OCI-LY1 (cell line): ENCODE measurements around the gene UTP15.

Experiments
- H2AFZ ChIP-seq: fragments of 200-600 bp; sonication (generic), shearing (Covaris generic); 2 replicates; pipeline ENCODE4 v1.6.0; 2014; ENCODE audit warnings: antibody characterized with exemption, mild to moderate bottlenecking, low read length
- H3F3A ChIP-seq: fragments of 200-600 bp; sonication (generic), shearing (Covaris generic); 2 replicates; pipeline ENCODE4 v1.6.0; 2014; ENCODE audit warnings: mild to moderate bottlenecking, antibody characterized with exemption, low read length, moderate library complexity; ENCODE audit not compliant: insufficient read depth
- H3K27ac ChIP-seq: fragments of 200-600 bp; sonication (generic); 2 replicates; pipeline ENCODE4 v1.5.1; 2014; ENCODE audit warnings: low read length, mixed run types, mild to moderate bottlenecking, low read depth; ENCODE audit not compliant: poor library complexity, severe bottlenecking
- H3K27me3 ChIP-seq: fragments of 200-600 bp; sonication (generic); 2 replicates; pipeline ENCODE4 v1.6.0; 2014; ENCODE audit warnings: antibody characterized with exemption, mild to moderate bottlenecking, low read length, moderate library complexity; ENCODE audit not compliant: insufficient read depth
- H3K36me3 ChIP-seq: fragments of 200-600 bp; sonication (generic); 2 replicates; pipeline ENCODE4 v1.6.1; 2014; ENCODE audit warnings: mild to moderate bottlenecking, antibody characterized with exemption, low read length, moderate library complexity, mixed read lengths; ENCODE audit not compliant: insufficient read depth
- H3K4me1 ChIP-seq: fragments of 200-600 bp; sonication (generic); 2 replicates; pipeline ENCODE4 v1.5.1; 2014; ENCODE audit warnings: mild to moderate bottlenecking, low read length, moderate library complexity; ENCODE audit not compliant: insufficient read depth, severe bottlenecking
- H3K4me2 ChIP-seq: fragments of 200-600 bp; sonication (generic), shearing (Covaris generic); 2 replicates; pipeline ENCODE4 v1.6.1; 2014; ENCODE audit warnings: low read length
- H3K4me3 ChIP-seq: fragments of 200-600 bp; sonication (generic); 2 replicates; pipeline ENCODE4 v1.5.1; 2014; ENCODE audit warnings: low read length, low read depth, mild to moderate bottlenecking, mixed read lengths; ENCODE audit not compliant: poor library complexity, severe bottlenecking
- H3K79me2 ChIP-seq: fragments of 200-600 bp; shearing (Covaris generic); 2 replicates; pipeline ENCODE4 v1.6.1; 2016; ENCODE audit warnings: mixed run types, low read length, mixed read lengths; ENCODE audit not compliant: insufficient read depth
- H3K9ac ChIP-seq: fragments of 200-600 bp; sonication (generic), shearing (Covaris generic); 2 replicates; pipeline ENCODE4 v1.6.1; 2014; ENCODE audit warnings: mild to moderate bottlenecking, low read length, mixed read lengths
- H3K9me2 ChIP-seq: fragments of 200-600 bp; sonication (generic), shearing (Covaris generic); 2 replicates; pipeline ENCODE4 v1.6.1; 2014; ENCODE audit warnings: low read depth, mild to moderate bottlenecking, low read length, mixed read lengths
- H3K9me3 ChIP-seq: fragments of 200-600 bp; shearing (Covaris generic); 2 replicates; pipeline ENCODE4 v1.6.1; 2014; ENCODE audit warnings: low read length, mixed read lengths
- H4K20me1 ChIP-seq: fragments of 200-600 bp; sonication (generic), shearing (Covaris generic); 2 replicates; pipeline ENCODE4 v1.6.0; 2016; ENCODE audit warnings: mild to moderate bottlenecking, low read length; ENCODE audit not compliant: insufficient read depth
- EZH2 ChIP-seq: fragments of 200-600 bp; sonication (generic), shearing (Covaris generic); IDR thresholded peaks from 2 replicates; pipeline ENCODE4 v1.8.0; 2017; ENCODE audit warnings: borderline replicate concordance, mixed run types, mild to moderate bottlenecking, antibody characterized with exemption, low read length, moderate library complexity, mixed read lengths
- TF ChIP-seq, protein P1 (sequence below): fragments of 200-600 bp; sonication (generic), shearing (Covaris generic); IDR thresholded peaks from 2 replicates; pipeline ENCODE4 v1.5.1; 2017; ENCODE audit warnings: mild to moderate bottlenecking, antibody characterized with exemption, low read length, moderate library complexity, mixed read lengths

The UTP15 gene

DNA sequence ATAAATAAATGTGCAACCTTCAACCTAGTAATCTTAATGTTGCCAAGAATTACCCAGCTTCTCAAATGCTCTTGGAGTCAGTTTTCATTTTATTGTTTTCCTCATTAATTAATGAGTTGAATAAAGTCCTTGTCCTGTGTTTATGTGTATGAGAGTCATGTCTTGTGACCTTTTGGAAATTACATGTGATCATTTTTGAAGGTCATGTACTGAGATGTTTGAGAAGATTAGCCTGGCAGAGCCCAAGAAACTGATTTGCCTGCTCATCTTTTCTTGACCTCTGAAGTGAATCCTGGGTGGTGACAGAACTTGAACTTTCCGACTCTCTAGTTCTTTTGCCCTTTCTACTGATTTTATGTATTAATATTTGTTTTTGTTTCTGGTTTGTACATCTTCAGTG is 15.5 kb upstream of the UTP15 start:
- Histone ChIP-seq H2AFZ (no peak overlapping the region), H3K4me3 (no peak overlapping the region), H3K9ac (no peak overlapping the region), H3K27me3 (no peaks in the 10 kb centered on the region), H3K36me3 (peaks cover 10% of the 10 kb centered on the region; the same call in 1 of the 2 replicates), H3K4me2 (no peak overlapping the region), H3F3A (no peaks in the 10 kb centered on the region), H4K20me1 (no peaks in the 10 kb centered on the region), H3K9me3 (no peaks in the 10 kb centered on the region), H3K27ac (no peak overlapping the region), H3K4me1 (no peaks in the 10 kb centered on the region), H3K9me2 (no peaks in the 10 kb centered on the region), H3K79me2 (no peaks in the 10 kb centered on the region)
- TF ChIP-seq, protein P1, sequence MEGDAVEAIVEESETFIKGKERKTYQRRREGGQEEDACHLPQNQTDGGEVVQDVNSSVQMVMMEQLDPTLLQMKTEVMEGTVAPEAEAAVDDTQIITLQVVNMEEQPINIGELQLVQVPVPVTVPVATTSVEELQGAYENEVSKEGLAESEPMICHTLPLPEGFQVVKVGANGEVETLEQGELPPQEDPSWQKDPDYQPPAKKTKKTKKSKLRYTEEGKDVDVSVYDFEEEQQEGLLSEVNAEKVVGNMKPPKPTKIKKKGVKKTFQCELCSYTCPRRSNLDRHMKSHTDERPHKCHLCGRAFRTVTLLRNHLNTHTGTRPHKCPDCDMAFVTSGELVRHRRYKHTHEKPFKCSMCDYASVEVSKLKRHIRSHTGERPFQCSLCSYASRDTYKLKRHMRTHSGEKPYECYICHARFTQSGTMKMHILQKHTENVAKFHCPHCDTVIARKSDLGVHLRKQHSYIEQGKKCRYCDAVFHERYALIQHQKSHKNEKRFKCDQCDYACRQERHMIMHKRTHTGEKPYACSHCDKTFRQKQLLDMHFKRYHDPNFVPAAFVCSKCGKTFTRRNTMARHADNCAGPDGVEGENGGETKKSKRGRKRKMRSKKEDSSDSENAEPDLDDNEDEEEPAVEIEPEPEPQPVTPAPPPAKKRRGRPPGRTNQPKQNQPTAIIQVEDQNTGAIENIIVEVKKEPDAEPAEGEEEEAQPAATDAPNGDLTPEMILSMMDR = no peak
- TF ChIP-seq EZH2 = no peak

DNA sequence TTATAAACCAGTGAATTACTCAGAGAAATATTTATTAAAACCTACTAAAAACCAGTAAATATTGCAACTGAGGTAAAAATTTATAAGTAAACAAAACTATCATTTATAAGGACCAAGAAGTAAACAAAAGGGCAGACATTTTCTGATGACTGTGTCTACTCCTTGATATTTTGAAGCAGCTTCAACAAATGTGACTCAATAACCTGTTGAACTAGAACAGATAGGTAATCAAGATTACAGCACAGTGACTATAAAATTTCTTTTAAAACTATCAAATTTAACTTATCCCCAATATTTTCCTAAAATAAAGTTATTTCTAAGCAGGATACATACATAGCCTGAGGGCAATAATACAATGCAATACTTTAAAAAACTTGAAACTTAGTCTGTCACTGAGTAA is 12.9 kb upstream of the UTP15 start:
- Histone ChIP-seq H4K20me1 (no peaks in the 10 kb centered on the region), H3K27me3 (no peaks in the 10 kb centered on the region), H3K9me2 (no peaks in the 10 kb centered on the region)

DNA sequence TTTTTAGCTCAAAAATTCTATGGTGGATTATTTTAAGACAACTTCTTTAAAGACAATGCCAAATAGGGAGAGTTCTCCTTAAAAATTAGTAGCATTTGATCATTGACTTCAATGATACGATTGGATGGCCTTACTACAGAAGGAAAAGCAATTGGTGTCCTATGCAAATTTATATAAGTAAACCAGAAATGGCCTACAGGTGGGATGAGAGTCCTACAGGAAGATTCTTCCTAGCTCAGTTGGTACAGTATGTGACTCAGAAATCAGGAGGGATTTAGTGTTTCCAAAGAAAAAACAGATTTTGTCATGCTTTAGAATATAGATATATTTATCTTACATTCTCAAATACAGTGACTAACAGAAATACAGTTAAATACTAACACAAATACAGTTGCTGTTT is 6.6 kb upstream of the UTP15 start:
- no peaks in the 10 kb centered on the region for H3K27me3 ChIP-seq
- H3K9me3 ChIP-seq = no peaks in the 10 kb centered on the region
- no peak overlapping the region for H2AFZ ChIP-seq
- peaks cover 11% of the 10 kb centered on the region; the same call in 1 of the 2 replicates for H3K36me3 ChIP-seq
- no peak overlapping the region for H3K4me3 ChIP-seq
- H4K20me1 ChIP-seq = no peaks in the 10 kb centered on the region
- H3K79me2 ChIP-seq = no peaks in the 10 kb centered on the region
- H3F3A ChIP-seq = no peaks in the 10 kb centered on the region
- TF ChIP-seq, protein P1 = no peak
- no peak for TF ChIP-seq EZH2
- H3K9me2 ChIP-seq = no peaks in the 10 kb centered on the region
- H3K27ac ChIP-seq = no peak overlapping the region
- peaks cover 9% of the 10 kb centered on the region for H3K4me1 ChIP-seq
- H3K4me2 ChIP-seq = no peak overlapping the region
- no peak overlapping the region for H3K9ac ChIP-seq

More for the DNA sequence above, 12.9 kb upstream of the UTP15 start:
- no peaks in the 10 kb centered on the region for H3F3A ChIP-seq
- H3K9ac ChIP-seq = no peak overlapping the region
- H3K79me2 ChIP-seq = no peaks in the 10 kb centered on the region
- TF ChIP-seq EZH2 = no peak
- TF ChIP-seq, protein P1 = no peak
- H3K9me3 ChIP-seq = no peaks in the 10 kb centered on the region
- H3K4me1 ChIP-seq = no peaks in the 10 kb centered on the region
- no peak overlapping the region for H2AFZ ChIP-seq
- no peak overlapping the region for H3K4me2 ChIP-seq
- H3K27ac ChIP-seq = no peak overlapping the region
- no peak overlapping the region for H3K4me3 ChIP-seq
- H3K36me3 ChIP-seq = peaks cover 10% of the 10 kb centered on the region; the same call in 1 of the 2 replicates
